Stimulated activated CD8-positive, alpha-beta memory T cell treated with anti-CD3 and anti-CD28 coated beads, Interleukin-12 subunit alpha, Interleukin-12 subunit beta, amount 100 ng/mL, for 24 hours (primary cell): ENCODE measurements around the gene VPS4A.

ENCODE experiments used
- DNase-seq: peaks from one replicate; pipeline ENCODE4 v3.0.0-alpha.2; 2020; ENCODE audit errors: extremely low read depth

Gene VPS4A

GRCh38 chr16:69307091-69307490, 4.1 kb upstream of the VPS4A start:
- DNase-seq = no peak

GRCh38 chr16:69307856-69308255, 3.3 kb upstream of the VPS4A start:
- no peak for DNase-seq

- DNase-seq = no peak
Observed at GRCh38 chr16:69309316-69309715, 1.8 kb upstream of the VPS4A start.

GRCh38 chr16:69311533-69312387, 610 bp downstream of the VPS4A start:
- DNase-seq = no peak

GRCh38 chr16:69313469-69313868, 2.3 kb downstream of the VPS4A start:
- DNase-seq = no peak

- no peak for DNase-seq
Observed at GRCh38 chr16:69314534-69314933, 3.4 kb downstream of the VPS4A start.

GRCh38 chr16:69315486-69316311, 4.5 kb downstream of the VPS4A start:
- no peak for DNase-seq

- no peak for DNase-seq
Observed at GRCh38 chr16:69316595-69317034, 5.5 kb downstream of the VPS4A start.

- DNase-seq = no peak
Observed at GRCh38 chr16:69318177-69318910, 7.2 kb downstream of the VPS4A start.

GRCh38 chr16:69318911-69319289, 7.8 kb downstream of the VPS4A start:
- no peak for DNase-seq

- DNase-seq = no peak
Observed at GRCh38 chr16:69319381-69319780, 8.2 kb downstream of the VPS4A start.

- no peak for DNase-seq
Observed at GRCh38 chr16:69319826-69320739, 8.9 kb downstream of the VPS4A start.

GRCh38 chr16:69320740-69321073, 9.6 kb downstream of the VPS4A start:
- no peak for DNase-seq

GRCh38 chr16:69321080-69321479, 9.9 kb downstream of the VPS4A start:
- DNase-seq = no peak

GRCh38 chr16:69322343-69322742, 11.2 kb downstream of the VPS4A start:
- no peak for DNase-seq

- DNase-seq = no peak
Observed at GRCh38 chr16:69323415-69323814, 12.3 kb downstream of the VPS4A start.

GRCh38 chr16:69324013-69324531, 12.9 kb downstream of the VPS4A start:
- no peak for DNase-seq

- no peak for DNase-seq
Observed at GRCh38 chr16:69324585-69325253, 13.6 kb downstream of the VPS4A start.

GRCh38 chr16:69325784-69326171, 14.6 kb downstream of the VPS4A start:
- no peak for DNase-seq

- no peak for DNase-seq
Observed at GRCh38 chr16:69326172-69326873, 15.2 kb downstream of the VPS4A start.
